IMR-90 (cell line): Measurements from ENCODE around the gene RIOX2. TPM values are rescaled to one million over a fixed set of nuclear protein-coding genes. Genes with fewer than 3 reads are reported as not detected.

Experiments used
- ATAC-seq: fragments of 200-7000 bp; cut with Tn5 transposase; 2 replicates; pipeline ENCODE4 v1.9.1; 2020; ENCODE audit warnings: low read depth, mild to moderate bottlenecking, moderate library complexity
- BruUV-seq: library from RNA; stranded (reverse); fragments of 400-500 nt; replicated peaks from 2 replicates; lab custom pipeline; 2021; lab: Mats Ljungman, UMichigan
- CTCF ChIA-PET: fragments of 300-600 bp; formaldehyde crosslinking; extraction: SDS; loops from one replicate; lab custom pipeline; 2021; ENCODE audit warnings: antibody characterized with exemption; lab: Yijun Ruan, JAX
- POLR2A ChIA-PET: fragments of 300-600 bp; sonication (Branson Sonifier 250); formaldehyde crosslinking; loops from one replicate; lab custom pipeline; 2022; ENCODE audit warnings: antibody characterized with exemption; ENCODE audit not compliant: unreplicated experiment; lab: Charles Lee
- DNase-seq: peaks from one replicate; pipeline ENCODE4 v3.0.0; 2013
- H2AFZ ChIP-seq: replicated peaks from 2 replicates; pipeline ENCODE3; 2013; ENCODE audit warnings: low read length, mild to moderate bottlenecking; ENCODE audit not compliant: poor library complexity
- H2AK5ac ChIP-seq: 2 replicates; pipeline ENCODE4 v1.6.1; 2013; ENCODE audit warnings: low read depth, low read length, inconsistent platforms
- H2AK9ac ChIP-seq: replicated peaks from 2 replicates; pipeline ENCODE3; 2013; ENCODE audit warnings: mild to moderate bottlenecking, low read depth, low read length, moderate library complexity; ENCODE audit not compliant: poor library complexity
- H2BK120ac ChIP-seq: 2 replicates; pipeline ENCODE4 v1.6.1; 2013; ENCODE audit warnings: low read depth, low read length, inconsistent platforms
- H2BK15ac ChIP-seq: 3 replicates; pipeline ENCODE4 v1.6.1; 2013; ENCODE audit warnings: low read depth, low read length, inconsistent platforms
- H2BK20ac ChIP-seq: 2 replicates; pipeline ENCODE4 v1.6.1; 2013; ENCODE audit warnings: low read depth, mild to moderate bottlenecking, inconsistent platforms, low read length, moderate library complexity
- H2BK5ac ChIP-seq: 2 replicates; pipeline ENCODE4 v1.6.1; 2013; ENCODE audit warnings: mild to moderate bottlenecking, low read depth, low read length, inconsistent platforms; ENCODE audit not compliant: poor library complexity, severe bottlenecking
- H3K14ac ChIP-seq: replicated peaks from 2 replicates; pipeline ENCODE4 v1.6.1; 2013; ENCODE audit warnings: low read depth, low read length, inconsistent platforms
- H3K18ac ChIP-seq: 2 replicates; pipeline ENCODE4 v1.6.1; 2013; ENCODE audit warnings: low read depth, low read length, control low read depth
- H3K23ac ChIP-seq: 2 replicates; pipeline ENCODE4 v1.6.1; 2013; ENCODE audit warnings: low read depth, low read length, inconsistent platforms
- H3K27ac ChIP-seq: 2 replicates; pipeline ENCODE4 v1.5.1; 2013; ENCODE audit warnings: mild to moderate bottlenecking, control low read depth, low read length; ENCODE audit not compliant: insufficient read depth
- H3K27me3 ChIP-seq: 2 replicates; pipeline ENCODE4 v1.6.1; 2013; ENCODE audit warnings: low read length; ENCODE audit not compliant: control insufficient read depth, insufficient read depth
- H3K36me3 ChIP-seq: 2 replicates; pipeline ENCODE4 v1.6.1; 2013; ENCODE audit warnings: low read length, mixed read lengths; ENCODE audit not compliant: control insufficient read depth, insufficient read depth
- H3K4ac ChIP-seq: 2 replicates; pipeline ENCODE4 v1.6.1; 2013; ENCODE audit warnings: low read depth, low read length, inconsistent platforms
- H3K4me1 ChIP-seq: 2 replicates; pipeline ENCODE4 v1.6.1; 2013; ENCODE audit warnings: low read length, mixed read lengths; ENCODE audit not compliant: control insufficient read depth, insufficient read depth
- H3K4me2 ChIP-seq: 2 replicates; pipeline ENCODE4 v1.6.1; 2013; ENCODE audit warnings: low read depth, mild to moderate bottlenecking, control low read depth, low read length, moderate library complexity
- H3K4me3 ChIP-seq: 2 replicates; pipeline ENCODE4 v1.5.1; 2013; ENCODE audit warnings: low read depth, mild to moderate bottlenecking, control low read depth, low read length, moderate library complexity; ENCODE audit not compliant: insufficient read depth
- H3K56ac ChIP-seq: 2 replicates; pipeline ENCODE4 v1.6.1; 2013; ENCODE audit warnings: low read length, inconsistent platforms; ENCODE audit not compliant: insufficient read depth; ENCODE audit errors: extremely low read depth
- H3K79me1 ChIP-seq, 2 experiments: 2 replicates each; pipeline ENCODE4 v1.6.1; 2013; ENCODE audit warnings: low read length in 2 of 2, inconsistent platforms in 1 of 2, low read depth in 1 of 2
- H3K9ac ChIP-seq: 2 replicates; pipeline ENCODE4 v1.6.1; 2013; ENCODE audit warnings: low read depth, low read length, control low read depth
- H3K9me1 ChIP-seq: 2 replicates; pipeline ENCODE4 v1.6.1; 2013; ENCODE audit warnings: low read length, inconsistent platforms; ENCODE audit not compliant: insufficient read depth
- H3K9me3 ChIP-seq: 2 replicates; pipeline ENCODE4 v1.6.1; 2013; ENCODE audit warnings: low read length; ENCODE audit not compliant: control insufficient read depth, insufficient read depth
- H4K20me1 ChIP-seq: 2 replicates; pipeline ENCODE4 v1.6.1; 2013; ENCODE audit warnings: low read length, inconsistent platforms; ENCODE audit not compliant: insufficient read depth
- H4K5ac ChIP-seq: 2 replicates; pipeline ENCODE4 v1.6.1; 2013; ENCODE audit warnings: mild to moderate bottlenecking, low read depth, low read length, control low read depth
- H4K8ac ChIP-seq, 2 experiments: 2 replicates each; pipeline ENCODE4 v1.6.1; 2013; ENCODE audit warnings: low read depth in 2 of 2, low read length in 2 of 2, control low read depth in 1 of 2, inconsistent platforms in 1 of 2
- H4K91ac ChIP-seq: 2 replicates; pipeline ENCODE4 v1.6.1; 2013; ENCODE audit warnings: low read depth, low read length, inconsistent platforms; ENCODE audit not compliant: insufficient read depth
- BHLHE40 ChIP-seq: fragments of 150-350 bp; IDR thresholded peaks from 2 replicates; pipeline ENCODE4 v1.6.1; 2016; ENCODE audit warnings: mild to moderate bottlenecking, low read depth, low read length
- CEBPB ChIP-seq: IDR thresholded peaks from 2 replicates; pipeline ENCODE4 v1.6.1; 2012; ENCODE audit warnings: low read depth, low read length, improper control_type of control experiment
- CHD1 ChIP-seq: IDR thresholded peaks from 2 replicates; pipeline ENCODE4 v1.6.1; 2012; ENCODE audit warnings: low read depth, low read length, improper control_type of control experiment
- ELK1 ChIP-seq: fragments of 150-350 bp; IDR thresholded peaks from 2 replicates; pipeline ENCODE4 v1.6.1; 2016; ENCODE audit warnings: low read depth, mild to moderate bottlenecking, low read length, moderate library complexity, borderline replicate concordance
- FOS ChIP-seq: fragments of 150-350 bp; IDR thresholded peaks from 2 replicates; pipeline ENCODE4 v1.6.1; 2016; ENCODE audit warnings: low read depth, low read length
- MAFK ChIP-seq: IDR thresholded peaks from 2 replicates; pipeline ENCODE4 v1.6.1; 2012; ENCODE audit warnings: low read depth, low read length, improper control_type of control experiment
- MAZ ChIP-seq: IDR thresholded peaks from 2 replicates; pipeline ENCODE4 v1.6.1; 2012; ENCODE audit warnings: low read depth, mild to moderate bottlenecking, low read length, improper control_type of control experiment, moderate library complexity, borderline replicate concordance
- MXI1 ChIP-seq: IDR thresholded peaks from 2 replicates; pipeline ENCODE4 v1.6.1; 2012; ENCODE audit warnings: low read depth, mild to moderate bottlenecking, low read length, moderate library complexity, borderline replicate concordance
- NFE2L2 ChIP-seq: fragments of 150-350 bp; IDR thresholded peaks from 2 replicates; pipeline ENCODE4 v1.6.1; 2016; ENCODE audit warnings: low read depth, mild to moderate bottlenecking, low read length
- POLR2A ChIP-seq: IDR thresholded peaks from 2 replicates; pipeline ENCODE4 v1.6.1; 2012; ENCODE audit warnings: mild to moderate bottlenecking, low read depth, low read length
- RAD21 ChIP-seq: IDR thresholded peaks from 2 replicates; pipeline ENCODE4 v1.6.1; 2012; ENCODE audit warnings: low read length, improper control_type of control experiment
- RCOR1 ChIP-seq: IDR thresholded peaks from 2 replicates; pipeline ENCODE4 v1.6.1; 2012; ENCODE audit warnings: mild to moderate bottlenecking, low read length, improper control_type of control experiment; ENCODE audit not compliant: insufficient replicate concordance
- RFX5 ChIP-seq: IDR thresholded peaks from 2 replicates; pipeline ENCODE4 v1.8.0; 2012; ENCODE audit warnings: low read depth, mild to moderate bottlenecking, low read length, moderate library complexity
- SMC3 ChIP-seq: fragments of 150-350 bp; IDR thresholded peaks from 2 replicates; pipeline ENCODE4 v1.6.1; 2016; ENCODE audit warnings: low read depth, mild to moderate bottlenecking, antibody characterized with exemption, low read length, moderate library complexity
- USF2 ChIP-seq: fragments of 150-350 bp; IDR thresholded peaks from 2 replicates; pipeline ENCODE4 v1.6.1; 2017; ENCODE audit warnings: mild to moderate bottlenecking, antibody characterized with exemption, low read length, low read depth
- WGBS, 2 experiments: methylation state at CpG; one replicate each; pipeline versions ENCODE4 v1.1.5 to v1.1.7; 2013; ENCODE audit warnings: missing lambda C conversion rate in 2 of 2; ENCODE audit not compliant: insufficient read length in 1 of 2; ENCODE audit errors: extremely low coverage in 2 of 2; 5-methylcytosine and 5-hydroxymethylcytosine counted together
- dilution Hi-C: fragments of 300-500 bp; cut with HindIII; formaldehyde crosslinking; loops from one replicate; pipeline ENCODE4 v1.14.3; 2018; ENCODE audit warnings: low sequenced_read_pairs; ENCODE audit not compliant: unreplicated experiment
- in situ Hi-C: fragments of 300-500 bp; cut with MboI; formaldehyde crosslinking; loops from 3 replicates; pipeline ENCODE4 v1.14.3; 2019; ENCODE audit warnings: low sequenced_read_pairs, inconsistent platforms, mixed read lengths
- intact Hi-C: fragments of 100-400 bp; cut with micrococcal nuclease; formaldehyde crosslinking; loops from 2 replicates; pipeline ENCODE4 v1.10.0; 2022
- polyA plus RNA-seq, 3 experiments: library from polyadenylated mRNA; depleted of rRNA; stranded (reverse); fragments of >200 nt; gene quantifications; 2 replicates each; pipeline ENCODE4 v1.2.3, GENCODE V29; 2012; ENCODE audit warnings: low replicate concordance in 1 of 3
- total RNA-seq: library from RNA; depleted of rRNA; stranded (reverse); fragments of >200 nt; gene quantifications from 2 replicates; pipeline ENCODE4 v1.2.3, GENCODE V29; 2012

Gene RIOX2
- total and polyA plus RNA-seq, 2 of the 4 experiments (the other 2 are of a cell fraction), result 17.2 to 26.7 TPM

GRCh38 chr3:97901313-97902248, 70.7 kb downstream of the RIOX2 start:
- CTCF ChIA-PET, result no interaction called here
- intact Hi-C loops, result no loop called here
- H3K27me3 ChIP-seq, result no peaks in the 10 kb centered on the region
- peak; percentile 29 for ATAC-seq
- no peak overlapping the region for H4K5ac ChIP-seq
- H3K9me3 ChIP-seq, result no peaks in the 10 kb centered on the region
- no peak overlapping the region for H4K8ac ChIP-seq
- no peaks in the 10 kb centered on the region for H4K20me1 ChIP-seq
- POLR2A ChIA-PET, result no interaction called here
- H3K79me1 ChIP-seq, result no peaks in the 10 kb centered on the region
- no peak overlapping the region for H4K91ac ChIP-seq
- H3K4me2 ChIP-seq, result no peak overlapping the region
- no CpG with 5 or more reads among the region's 4 CpGs for WGBS, 2 experiments
- H3K9me1 ChIP-seq, result no peaks in the 10 kb centered on the region
- no peak for DNase-seq
- H3K4me3 ChIP-seq, result no peak overlapping the region
- H2BK120ac ChIP-seq, result no peak overlapping the region
- dilution Hi-C loops, result no loop called here
- H3K4me1 ChIP-seq, result 0 out of 2 replicates have a peak, but pooled peaks cover 3% of the 10 kb centered on the region
- no TSS peak for BruUV-seq
- no peak overlapping the region for H2AK9ac ChIP-seq
- no peak overlapping the region for H3K4ac ChIP-seq
- H3K56ac ChIP-seq, result no peak overlapping the region
- no peak overlapping the region for H2AK5ac ChIP-seq
- no peak overlapping the region for H3K9ac ChIP-seq
- no peak overlapping the region for H3K23ac ChIP-seq
- no peak overlapping the region for H2AFZ ChIP-seq
- H3K36me3 ChIP-seq, result peaks cover 2% of the 10 kb centered on the region; the same call in 1 of the 2 replicates
- H2BK15ac ChIP-seq, result no peak overlapping the region
- in situ Hi-C loops, result no loop called here
- H3K27ac ChIP-seq, result no peak overlapping the region
- H2BK20ac ChIP-seq, result no peak overlapping the region
- H2BK5ac ChIP-seq, result no peak overlapping the region
- H3K18ac ChIP-seq, result no peak overlapping the region
- H3K14ac ChIP-seq, result no peak overlapping the region
- TF ChIP-seq MAZ (no peak), CEBPB (no peak), SMC3 (no peak), USF2 (no peak), RFX5 (no peak), BHLHE40 (no peak), RAD21 (no peak), MXI1 (no peak), MAFK (no peak), POLR2A (no peak), ELK1 (no peak), NFE2L2 (no peak), CHD1 (no peak), FOS (no peak), RCOR1 (no peak)
